ENCODE measurements around the gene INPP4A. TPM values are rescaled to one million over a fixed set of nuclear protein-coding genes. Genes with fewer than 3 reads are reported as not detected.

Gene INPP4A
- total and polyA plus RNA-seq, 10 of the 15 experiments (the other 5 are each of a cell fraction or from before 2014, with no cell fraction given), result 4.7 to 62.3 (median 36.9) TPM

DNA sequence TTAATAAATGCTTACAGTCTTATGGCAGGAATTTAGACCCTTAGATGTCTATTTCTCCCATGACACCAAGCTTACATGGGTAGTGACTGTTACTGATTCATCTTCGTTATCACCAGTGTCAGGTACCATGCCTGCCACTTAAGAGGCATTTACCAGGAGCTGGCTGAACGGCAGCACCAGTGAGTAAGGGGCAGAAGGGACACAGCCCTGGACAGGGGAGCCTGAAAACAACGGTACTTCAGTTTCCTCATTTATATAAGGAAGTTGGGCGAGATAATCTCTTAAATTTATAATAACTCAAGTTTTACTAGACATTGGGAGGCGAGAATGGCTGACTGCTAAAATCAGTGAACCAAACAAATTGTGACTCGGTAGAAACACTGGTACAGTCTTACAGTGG lies 162.4 kb downstream of the INPP4A start (continued):
- TF ChIP-seq, protein P1, sequence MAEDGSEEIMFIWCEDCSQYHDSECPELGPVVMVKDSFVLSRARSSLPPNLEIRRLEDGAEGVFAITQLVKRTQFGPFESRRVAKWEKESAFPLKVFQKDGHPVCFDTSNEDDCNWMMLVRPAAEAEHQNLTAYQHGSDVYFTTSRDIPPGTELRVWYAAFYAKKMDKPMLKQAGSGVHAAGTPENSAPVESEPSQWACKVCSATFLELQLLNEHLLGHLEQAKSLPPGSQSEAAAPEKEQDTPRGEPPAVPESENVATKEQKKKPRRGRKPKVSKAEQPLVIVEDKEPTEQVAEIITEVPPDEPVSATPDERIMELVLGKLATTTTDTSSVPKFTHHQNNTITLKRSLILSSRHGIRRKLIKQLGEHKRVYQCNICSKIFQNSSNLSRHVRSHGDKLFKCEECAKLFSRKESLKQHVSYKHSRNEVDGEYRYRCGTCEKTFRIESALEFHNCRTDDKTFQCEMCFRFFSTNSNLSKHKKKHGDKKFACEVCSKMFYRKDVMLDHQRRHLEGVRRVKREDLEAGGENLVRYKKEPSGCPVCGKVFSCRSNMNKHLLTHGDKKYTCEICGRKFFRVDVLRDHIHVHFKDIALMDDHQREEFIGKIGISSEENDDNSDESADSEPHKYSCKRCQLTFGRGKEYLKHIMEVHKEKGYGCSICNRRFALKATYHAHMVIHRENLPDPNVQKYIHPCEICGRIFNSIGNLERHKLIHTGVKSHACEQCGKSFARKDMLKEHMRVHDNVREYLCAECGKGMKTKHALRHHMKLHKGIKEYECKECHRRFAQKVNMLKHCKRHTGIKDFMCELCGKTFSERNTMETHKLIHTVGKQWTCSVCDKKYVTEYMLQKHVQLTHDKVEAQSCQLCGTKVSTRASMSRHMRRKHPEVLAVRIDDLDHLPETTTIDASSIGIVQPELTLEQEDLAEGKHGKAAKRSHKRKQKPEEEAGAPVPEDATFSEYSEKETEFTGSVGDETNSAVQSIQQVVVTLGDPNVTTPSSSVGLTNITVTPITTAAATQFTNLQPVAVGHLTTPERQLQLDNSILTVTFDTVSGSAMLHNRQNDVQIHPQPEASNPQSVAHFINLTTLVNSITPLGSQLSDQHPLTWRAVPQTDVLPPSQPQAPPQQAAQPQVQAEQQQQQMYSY (CRISPR knock-in tag; IDR thresholded peaks at IDR 0.05), result no peak
- no peak for TF ChIP-seq EP300 (IDR thresholded peaks at IDR 0.05; ENCODE audit: borderline replicate concordance in 1 of 2, control insufficient read depth in 1 of 2, low read depth in 2 of 2, low read length in 2 of 2)
- TF ChIP-seq PAX8 (IDR thresholded peaks at IDR 0.05), result no peak
- no peak for TF ChIP-seq MTA2 (IDR thresholded peaks at IDR 0.05; ENCODE audit: low read depth)
- TF ChIP-seq BCL11A (IDR thresholded peaks at IDR 0.05; ENCODE audit: low read depth, low read length), result no peak
- TF ChIP-seq BMI1 (IDR thresholded peaks at IDR 0.05; ENCODE audit: borderline replicate concordance), result no peak

DNA sequence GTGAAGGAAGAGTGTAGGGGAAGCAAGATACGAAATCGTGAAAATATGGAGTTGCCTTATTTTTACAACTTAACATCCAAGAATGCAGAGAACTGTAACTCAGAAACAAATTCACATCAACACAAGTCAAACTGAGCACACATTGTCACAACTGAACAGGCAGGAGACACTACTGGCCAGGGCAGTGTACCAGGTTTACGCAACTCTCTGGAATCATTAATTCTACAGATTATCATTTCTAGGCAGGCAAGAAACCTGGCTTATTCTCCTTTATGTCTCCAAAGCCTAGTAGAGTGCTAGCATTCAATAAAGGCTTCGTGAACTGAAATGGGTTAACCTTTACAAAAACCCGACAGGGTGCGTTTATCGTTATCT lies 163.1 kb downstream of the INPP4A start:
- Histone ChIP-seq H3K4me3 (peak overlapping the region; percentile 87), H3K4me1 (ENCODE audit: control insufficient read depth, insufficient read depth, low read length) (peaks cover 9% of the 10 kb centered on the region), H3K79me2 (ENCODE audit: control insufficient read depth, insufficient read depth, low read length) (peaks cover 54% of the 10 kb centered on the region), H2AFZ (ENCODE audit: control insufficient read depth, low read depth, low read length) (peak overlapping the region; percentile 91), H3K9ac (ENCODE audit: control insufficient read depth, insufficient read depth, low read length) (peak overlapping the region; percentile 93), H4K20me1 (ENCODE audit: control insufficient read depth, insufficient read depth) (0 out of 2 replicates have a peak, but pooled peaks cover 3% of the 10 kb centered on the region), H3K36me3 (ENCODE audit: control insufficient read depth in 2 of 2, insufficient read depth in 2 of 2, low read length in 1 of 2) (peaks cover 2 to 16% of the 10 kb centered on the region in 2 experiments; a peak in 3 of 4 replicates), H3K27ac (ENCODE audit: control insufficient read depth, insufficient read depth) (peak overlapping the region; percentile 84), H3K4me2 (ENCODE audit: control insufficient read depth, insufficient read depth) (peak overlapping the region; percentile 96), H3K9me3 (replicated peaks; ENCODE audit: control insufficient read depth, insufficient read depth, low read length) (no peaks in the 10 kb centered on the region; the same call in 2 of the 3 replicates), H3K27me3 (replicated peaks in 1 of 2; ENCODE audit: control insufficient read depth in 2 of 2, insufficient read depth in 2 of 2, low read length in 1 of 2) (no peaks in the 10 kb centered on the region)
- ATAC-seq, result peak; percentile 14
- ChIA-PET CTCF (interaction anchor here (2.6 kb wide), 1 partner anchor 41 kb away, joined by 6 read pairs; no protein-coding TSS in a partner anchor), RAD21 (ENCODE audit: unreplicated experiment) (no interaction called here), SMC1A (ENCODE audit: uncharacterized antibody, unreplicated experiment) (interaction anchor here (1.5 kb wide), 1 partner anchor 42 kb away, joined by 5 read pairs; no protein-coding TSS in a partner anchor), POLR2A (no interaction called here)
- intact Hi-C loops (cut with micrococcal nuclease; ENCODE audit: unreplicated experiment), result loop anchor here (5.0 kb wide), 1 partner anchor 140 kb away; no protein-coding TSS in a partner anchor
- WGBS (ENCODE audit: insufficient coverage, insufficient replicate concordance, low lambda C conversion rate, missing lambda C conversion rate), result 0% methylated on average over 7 of the region's 7 CpGs
- TSS peak; percentile 79 for BruUV-seq (replicated peaks)
- no peak for DNase-seq (ENCODE audit: low read depth, low spot score)
- in situ Hi-C loops (cut with MboI), result no loop called here
- no peak for FAIRE-seq
- no peak for TF ChIP-seq NR2C2 (IDR thresholded peaks at IDR 0.05; ENCODE audit: borderline replicate concordance, control insufficient read depth, insufficient read length, low read depth)
- TF ChIP-seq FOXK2 (IDR thresholded peaks at IDR 0.05), result no peak
- no peak for TF ChIP-seq CBX3 (IDR thresholded peaks at IDR 0.05; ENCODE audit: borderline replicate concordance, low read depth)

All from GM12878 (cell line).